Right atrium auricular region (tissue), 2 donors: ENCODE measurements around the gene ANGPTL5. TPM values are rescaled to one million over a fixed set of nuclear protein-coding genes. Genes with fewer than 3 reads are reported as not detected.
"Not testable (repeated sequence)": the region's sequence is repeated elsewhere in the genome, so short reads cannot be mapped to it uniquely, and the experiment has no call there.

Source experiments
- DNase-seq: peaks from one replicate; pipeline ENCODE4 v3.0.0-alpha.2; 2019; ENCODE audit warnings: low spot score
- H3K27ac ChIP-seq, 2 donors: fragments of 200-600 bp; sonication (generic); 1 replicate in 1 of 2; 2 replicates in 1 of 2; pipeline ENCODE4 v1.5.1; 2016 to 2019
- H3K27me3 ChIP-seq, 2 donors: fragments of 200-600 bp; sonication (generic); one replicate each; pipeline versions ENCODE4 v1.5.1 to v1.6.0; 2017 to 2019
- H3K36me3 ChIP-seq: fragments of 200-600 bp; sonication (generic); one replicate; pipeline ENCODE4 v1.5.1; 2016
- H3K4me1 ChIP-seq, 2 donors: fragments of 200-600 bp; sonication (generic); one replicate each; pipeline versions ENCODE4 v1.5.1 to v1.6.0; 2017 to 2019
- H3K4me3 ChIP-seq, 2 donors: fragments of 200-600 bp; sonication (generic); 1 replicate in 1 of 2; 2 replicates in 1 of 2; pipeline ENCODE4 v1.5.1; 2017 to 2019; ENCODE audit warnings: mild to moderate bottlenecking in 1 of 2, moderate library complexity in 1 of 2
- H3K9me3 ChIP-seq, 2 donors: fragments of 200-600 bp; sonication (generic); one replicate each; pipeline ENCODE4 v1.5.1; 2019
- CTCF ChIP-seq, 2 donors: fragments of 200-600 bp; sonication (generic); IDR thresholded peaks; one replicate each; pipeline ENCODE4 v1.5.1; 2019; ENCODE audit warnings: antibody characterized with exemption in 2 of 2
- total RNA-seq, 2 donors: library from RNA; depleted of rRNA; stranded (reverse); fragments of >200 nt; gene quantifications; one replicate each; pipeline ENCODE4 v1.1.0, GENCODE V29; 2016

The ANGPTL5 gene
- 1 to 10 TPM; 1.4 to 3.3 TPM for total RNA-seq

GRCh38 chr11:101916422-101916821 lies at the start of gene ANGPTL5:
TSS of gene ANGPTL5 (minus strand) at chr11:101916522. CDS start at chr11:101907909, 8,613 bp downstream.
- Histone ChIP-seq H3K27ac (peak within 1 kb of the TSS; percentile 81), H3K9me3 (no peaks in the 10 kb centered on the region), H3K4me1 (peaks cover 0 to 23% of the 10 kb centered on the region in 2 donors), H3K27me3 (no peaks in the 10 kb centered on the region), H3K4me3 (peak within 1 kb of the TSS; percentile 67 to 74), H3K36me3 (no peaks in the 10 kb centered on the region)
- no peak for TF ChIP-seq CTCF (IDR thresholded peaks at IDR 0.05)
- DNase-seq, result no peak

- not testable (repeated sequence) for DNase-seq, H3K27ac ChIP-seq, H3K9me3 ChIP-seq
Measured at GRCh38 chr11:101964200-101964599, 47.9 kb upstream of the ANGPTL5 start.

GRCh38 chr11:101960231-101960630 lies 43.9 kb upstream of the ANGPTL5 start:
- TF ChIP-seq CTCF (IDR thresholded peaks at IDR 0.05), result no peak
- no peak overlapping the region for H3K27ac ChIP-seq
- H3K4me1 ChIP-seq, result no peaks in the 10 kb centered on the region
- H3K36me3 ChIP-seq, result peaks cover 11% of the 10 kb centered on the region
- no peak overlapping the region for H3K4me3 ChIP-seq
- no peaks in the 10 kb centered on the region for H3K9me3 ChIP-seq
- no peak for DNase-seq
- no peaks in the 10 kb centered on the region for H3K27me3 ChIP-seq

More at GRCh38 chr11:101964200-101964599, 47.9 kb upstream of the ANGPTL5 start:
- not testable (repeated sequence) for H3K4me1 ChIP-seq, H3K36me3 ChIP-seq, H3K27me3 ChIP-seq, H3K4me3 ChIP-seq

- no peaks in the 10 kb centered on the region for H3K4me1 ChIP-seq
- H3K36me3 ChIP-seq, result peaks cover 6% of the 10 kb centered on the region
- no peak for DNase-seq
- H3K4me3 ChIP-seq, result no peak overlapping the region
- H3K27ac ChIP-seq, result no peak overlapping the region
- TF ChIP-seq CTCF (IDR thresholded peaks at IDR 0.05), result no peak
- H3K9me3 ChIP-seq, result no peaks in the 10 kb centered on the region
- H3K27me3 ChIP-seq, result no peaks in the 10 kb centered on the region
Measured at GRCh38 chr11:101955701-101956100, 39.4 kb upstream of the ANGPTL5 start.

GRCh38 chr11:101955278-101955677 lies 39.0 kb upstream of the ANGPTL5 start:
- Histone ChIP-seq H3K27ac (no peak overlapping the region), H3K4me3 (no peak overlapping the region), H3K27me3 (no peaks in the 10 kb centered on the region), H3K9me3 (no peaks in the 10 kb centered on the region), H3K4me1 (no peaks in the 10 kb centered on the region), H3K36me3 (peaks cover 6% of the 10 kb centered on the region)
- no peak for DNase-seq
- no peak for TF ChIP-seq CTCF (IDR thresholded peaks at IDR 0.05)

GRCh38 chr11:101949680-101950220 lies 33.4 kb upstream of the ANGPTL5 start:
- Histone ChIP-seq H3K4me1 (no peaks in the 10 kb centered on the region), H3K27ac (no peak overlapping the region), H3K36me3 (no peaks in the 10 kb centered on the region), H3K9me3 (no peaks in the 10 kb centered on the region), H3K4me3 (no peak overlapping the region), H3K27me3 (no peaks in the 10 kb centered on the region)
- no peak for DNase-seq
- no peak for TF ChIP-seq CTCF (IDR thresholded peaks at IDR 0.05)
